Vagina (tissue), 2 donors: ENCODE results near the gene CNOT4. TPM values are rescaled to one million over a fixed set of nuclear protein-coding genes. Genes with fewer than 3 reads are reported as not detected.

ENCODE experiments used
- DNase-seq, 2 donors: peaks; one replicate each; pipeline ENCODE4 v3.0.0-alpha.2; 2017; ENCODE audit errors: extremely low spot score in 2 of 2
- H3K27ac ChIP-seq: fragments of 200-600 bp; sonication (generic); one replicate; pipeline ENCODE4 v1.5.1; 2019
- H3K27me3 ChIP-seq: fragments of 200-600 bp; sonication (generic); one replicate; pipeline ENCODE4 v1.5.1; 2019
- H3K36me3 ChIP-seq, 2 donors: fragments of 200-600 bp; sonication (generic); one replicate each; pipeline ENCODE4 v1.5.1; 2017 to 2019
- H3K4me1 ChIP-seq: fragments of 200-600 bp; sonication (generic); one replicate; pipeline ENCODE4 v1.5.1; 2019
- H3K4me3 ChIP-seq, 2 donors: fragments of 200-600 bp; sonication (generic); 1 replicate in 1 of 2; 2 replicates in 1 of 2; pipeline ENCODE4 v1.5.1; 2016 to 2019
- H3K9me3 ChIP-seq: fragments of 200-600 bp; sonication (generic); one replicate; pipeline ENCODE4 v1.5.1; 2019
- POLR2A ChIP-seq, 2 donors: fragments of 450-650 bp; IDR thresholded peaks; one replicate each; pipeline ENCODE4 v1.6.1; 2017; ENCODE audit warnings: antibody characterized with exemption in 2 of 2, mild to moderate bottlenecking in 2 of 2, moderate library complexity in 2 of 2
- POLR2AphosphoS5 ChIP-seq, 2 donors: sonication (generic); formaldehyde crosslinking; IDR thresholded peaks; one replicate each; pipeline ENCODE4 v1.9.0; 2017; ENCODE audit warnings: antibody characterized with exemption in 2 of 2, mild to moderate bottlenecking in 2 of 2, low read depth in 1 of 2; ENCODE audit not compliant: insufficient read depth in 1 of 2
- intact Hi-C: fragments of 100-400 bp; cut with DNase I; formaldehyde crosslinking; loops from one replicate; pipeline ENCODE4 v1.15.1; 2023
- total RNA-seq: library from RNA; depleted of rRNA; stranded (reverse); fragments of >200 nt; gene quantifications from one replicate; pipeline ENCODE4 v1.2.3, GENCODE V29; 2016
- TF ChIP-seq, protein P1 (sequence below), 3 experiments: fragments of 450-650 bp in 2 of 3; fragments of 200-600 bp in 1 of 3; sonication (generic) in 1 of 3; IDR thresholded peaks; one replicate each; pipeline ENCODE4 v1.5.1; 2017 to 2019; ENCODE audit warnings: antibody characterized with exemption in 3 of 3, mild to moderate bottlenecking in 2 of 3, moderate library complexity in 2 of 3

CNOT4 gene
- total RNA-seq, 1 donor from 2014 or later = 23.3 TPM

DNA sequence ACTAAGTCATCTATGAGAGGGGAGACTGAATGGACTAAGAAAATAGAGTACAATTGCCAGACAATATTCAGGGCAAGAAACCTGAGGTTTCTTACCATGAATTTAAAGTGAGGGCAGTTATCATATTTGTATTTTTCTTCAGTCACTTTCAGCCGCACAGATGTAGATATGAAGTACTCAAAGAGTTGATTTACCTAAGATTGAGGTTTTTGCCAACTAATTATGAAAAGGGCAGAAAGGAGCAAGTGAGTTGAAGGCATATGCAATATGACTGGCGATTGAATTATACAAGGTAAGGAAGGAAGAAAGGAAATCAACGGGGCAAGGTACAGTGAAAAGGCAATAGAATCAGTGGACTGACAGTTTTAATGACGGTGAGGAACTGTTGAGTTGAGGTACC, 17.8 kb downstream of the CNOT4 start:
- Histone ChIP-seq H3K36me3 (no peaks in the 10 kb centered on the region), H3K27me3 (no peaks in the 10 kb centered on the region), H3K4me1 (peaks cover 28% of the 10 kb centered on the region), H3K4me3 (no peak overlapping the region), H3K9me3 (no peaks in the 10 kb centered on the region), H3K27ac (no peak overlapping the region)
- no peak for TF ChIP-seq POLR2A (IDR thresholded peaks at IDR 0.05)
- TF ChIP-seq POLR2AphosphoS5 (IDR thresholded peaks at IDR 0.05; ENCODE audit: insufficient read depth in 1 of 2, low read depth in 1 of 2) = no peak
- TF ChIP-seq, protein P1, sequence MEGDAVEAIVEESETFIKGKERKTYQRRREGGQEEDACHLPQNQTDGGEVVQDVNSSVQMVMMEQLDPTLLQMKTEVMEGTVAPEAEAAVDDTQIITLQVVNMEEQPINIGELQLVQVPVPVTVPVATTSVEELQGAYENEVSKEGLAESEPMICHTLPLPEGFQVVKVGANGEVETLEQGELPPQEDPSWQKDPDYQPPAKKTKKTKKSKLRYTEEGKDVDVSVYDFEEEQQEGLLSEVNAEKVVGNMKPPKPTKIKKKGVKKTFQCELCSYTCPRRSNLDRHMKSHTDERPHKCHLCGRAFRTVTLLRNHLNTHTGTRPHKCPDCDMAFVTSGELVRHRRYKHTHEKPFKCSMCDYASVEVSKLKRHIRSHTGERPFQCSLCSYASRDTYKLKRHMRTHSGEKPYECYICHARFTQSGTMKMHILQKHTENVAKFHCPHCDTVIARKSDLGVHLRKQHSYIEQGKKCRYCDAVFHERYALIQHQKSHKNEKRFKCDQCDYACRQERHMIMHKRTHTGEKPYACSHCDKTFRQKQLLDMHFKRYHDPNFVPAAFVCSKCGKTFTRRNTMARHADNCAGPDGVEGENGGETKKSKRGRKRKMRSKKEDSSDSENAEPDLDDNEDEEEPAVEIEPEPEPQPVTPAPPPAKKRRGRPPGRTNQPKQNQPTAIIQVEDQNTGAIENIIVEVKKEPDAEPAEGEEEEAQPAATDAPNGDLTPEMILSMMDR (IDR thresholded peaks at IDR 0.05) = no peak
- no peak for DNase-seq
- intact Hi-C loops = no loop called here

DNA sequence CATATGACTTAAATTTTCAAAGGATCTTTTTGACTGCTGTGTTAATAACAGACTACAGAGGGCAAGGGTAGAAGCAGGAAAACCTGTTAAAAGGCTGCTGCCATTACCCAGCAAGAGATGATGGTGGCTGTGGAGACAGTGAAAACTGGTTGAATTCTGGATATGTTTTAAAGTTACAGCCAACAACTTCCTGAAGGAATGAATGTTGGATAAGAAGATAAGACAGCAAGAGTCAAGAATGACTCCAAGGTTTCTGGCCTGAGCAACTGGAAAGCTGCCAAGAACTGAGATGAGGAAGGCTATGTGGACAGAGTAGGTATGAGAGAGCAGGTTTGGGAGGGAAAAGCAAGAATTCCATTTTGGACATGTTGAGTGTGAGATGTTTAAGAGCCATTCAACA, 19.1 kb downstream of the CNOT4 start:
- Histone ChIP-seq H3K27ac (no peak overlapping the region), H3K4me3 (no peak overlapping the region), H3K4me1 (peaks cover 28% of the 10 kb centered on the region), H3K27me3 (no peaks in the 10 kb centered on the region), H3K9me3 (no peaks in the 10 kb centered on the region), H3K36me3 (no peaks in the 10 kb centered on the region)
- DNase-seq = no peak
- intact Hi-C loops = no loop called here
- TF ChIP-seq POLR2AphosphoS5 (IDR thresholded peaks at IDR 0.05; ENCODE audit: insufficient read depth in 1 of 2, low read depth in 1 of 2) (no peak), POLR2A (IDR thresholded peaks at IDR 0.05) (no peak)
- TF ChIP-seq, protein P1 (IDR thresholded peaks at IDR 0.05) = no peak

DNA sequence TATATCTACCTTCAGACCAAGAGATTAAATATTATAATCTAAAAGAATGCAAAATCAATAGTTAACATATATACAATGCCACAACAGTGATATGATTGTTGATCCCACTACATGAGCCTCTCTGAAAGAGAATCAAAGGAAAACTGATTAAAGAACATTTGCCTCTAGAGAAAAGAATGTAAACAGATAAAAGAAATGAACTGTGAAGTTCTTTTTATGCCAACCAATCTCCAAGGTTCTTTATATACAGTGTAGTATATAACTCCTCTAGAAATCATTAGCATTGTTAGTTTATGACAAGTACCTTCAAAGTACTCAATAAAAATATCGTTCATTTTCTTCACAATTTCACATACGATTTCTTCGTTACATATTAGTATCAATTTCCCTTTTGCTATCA, 20.1 kb downstream of the CNOT4 start:
- no peaks in the 10 kb centered on the region for H3K36me3 ChIP-seq
- H3K9me3 ChIP-seq = no peaks in the 10 kb centered on the region
- TF ChIP-seq POLR2AphosphoS5 (IDR thresholded peaks at IDR 0.05; ENCODE audit: insufficient read depth in 1 of 2, low read depth in 1 of 2) (no peak), POLR2A (IDR thresholded peaks at IDR 0.05) (no peak)
- TF ChIP-seq, protein P1 (IDR thresholded peaks at IDR 0.05) = no peak
- H3K27ac ChIP-seq = no peak overlapping the region
- H3K4me1 ChIP-seq = peaks cover 29% of the 10 kb centered on the region
- no peak for DNase-seq
- H3K4me3 ChIP-seq = no peak overlapping the region
- intact Hi-C loops = no loop called here
- no peaks in the 10 kb centered on the region for H3K27me3 ChIP-seq

DNA sequence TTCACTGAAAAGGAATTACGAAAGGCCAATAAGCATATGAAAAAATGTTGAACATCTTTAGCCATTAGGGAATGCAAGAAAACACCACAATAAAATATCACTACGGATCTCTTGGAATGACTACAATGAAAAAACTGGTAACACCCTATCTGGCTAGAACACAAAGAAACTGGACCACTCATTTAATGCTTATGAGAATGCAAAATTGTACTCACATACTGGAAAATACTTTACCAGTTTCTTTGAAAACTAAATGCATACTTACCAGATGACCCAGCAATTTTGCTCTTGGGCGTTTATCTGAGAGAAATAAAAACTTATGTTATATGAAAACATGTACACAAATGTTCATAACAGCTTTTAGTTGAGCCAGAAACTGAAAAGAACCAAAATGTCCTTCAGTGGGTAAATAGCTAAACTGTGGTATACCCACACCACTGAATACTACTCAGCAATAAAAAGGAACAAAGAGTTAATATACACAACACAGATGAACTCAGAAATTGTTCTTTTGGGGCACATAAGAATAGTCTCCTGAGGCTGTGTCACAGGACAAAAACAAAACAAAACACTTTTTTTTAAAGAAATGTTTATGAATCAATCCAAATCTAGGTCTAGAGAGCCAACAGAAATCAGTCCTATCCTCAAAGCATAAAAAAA, 23.5 kb downstream of the CNOT4 start:
- Histone ChIP-seq H3K9me3 (no peaks in the 10 kb centered on the region), H3K27ac (no peak overlapping the region), H3K4me1 (peaks cover 21% of the 10 kb centered on the region), H3K27me3 (no peaks in the 10 kb centered on the region), H3K36me3 (no peaks in the 10 kb centered on the region), H3K4me3 (no peak overlapping the region)
- TF ChIP-seq, protein P1 (IDR thresholded peaks at IDR 0.05) = no peak
- no peak for TF ChIP-seq POLR2AphosphoS5 (IDR thresholded peaks at IDR 0.05; ENCODE audit: insufficient read depth in 1 of 2, low read depth in 1 of 2)
- intact Hi-C loops = no loop called here
- DNase-seq = no peak

DNA sequence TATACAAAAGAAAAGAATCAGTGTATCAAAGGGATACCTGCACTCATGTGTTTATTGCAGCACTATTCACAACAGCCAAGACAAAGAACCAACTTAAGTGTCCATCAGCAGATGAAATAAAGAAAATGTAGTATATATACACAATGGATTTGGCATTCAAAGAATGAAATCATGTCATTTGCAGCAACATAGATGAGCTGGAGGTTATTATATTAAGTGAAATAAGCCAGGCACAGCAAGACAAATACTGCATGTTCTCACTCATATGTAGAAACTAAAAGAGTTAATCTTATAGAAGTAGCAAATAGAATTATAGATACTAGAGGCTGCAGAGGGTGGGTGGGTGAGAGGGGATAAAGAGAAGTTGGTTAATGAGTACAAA, 28.3 kb downstream of the CNOT4 start:
- no peak overlapping the region for H3K27ac ChIP-seq
- TF ChIP-seq POLR2A (IDR thresholded peaks at IDR 0.05) (no peak), POLR2AphosphoS5 (IDR thresholded peaks at IDR 0.05; ENCODE audit: insufficient read depth in 1 of 2, low read depth in 1 of 2) (no peak)
- TF ChIP-seq, protein P1 (IDR thresholded peaks at IDR 0.05) = no peak
- no peak overlapping the region for H3K4me3 ChIP-seq
- peaks cover 15% of the 10 kb centered on the region for H3K4me1 ChIP-seq
- H3K27me3 ChIP-seq = no peaks in the 10 kb centered on the region
- no peak for DNase-seq
- H3K36me3 ChIP-seq = no peaks in the 10 kb centered on the region
- intact Hi-C loops = no loop called here
- H3K9me3 ChIP-seq = no peaks in the 10 kb centered on the region
